Measurements from ENCODE around the gene SH2D4B. TPM values are rescaled to one million over a fixed set of nuclear protein-coding genes. Genes with fewer than 3 reads are reported as not detected.

SH2D4B gene
- total RNA-seq, 1 donor from 2014 or later, result not detected

GRCh38 chr10:80581469-80581835, 43.8 kb downstream of the SH2D4B start:
- no peaks in the 10 kb centered on the region for H3K27me3 ChIP-seq
- H3K4me3 ChIP-seq, result no peak overlapping the region
- TF ChIP-seq POLR2AphosphoS5 (IDR thresholded peaks at IDR 0.05; ENCODE audit: insufficient read depth in 1 of 2, low read depth in 1 of 2), result no peak
- TF ChIP-seq POLR2A (IDR thresholded peaks at IDR 0.05), result no peak
- no peak for TF ChIP-seq CTCF (IDR thresholded peaks at IDR 0.05)
- H3K4me1 ChIP-seq, result no peaks in the 10 kb centered on the region
- no peak overlapping the region for H3K27ac ChIP-seq
- DNase-seq (ENCODE audit: extremely low spot score in 2 of 2), result peak; percentile 31 to 72
- intact Hi-C loops (cut with DNase I), result no loop called here
- H3K9me3 ChIP-seq, result no peaks in the 10 kb centered on the region
- no peaks in the 10 kb centered on the region for H3K36me3 ChIP-seq

GRCh38 chr10:80582286-80582960, 44.7 kb downstream of the SH2D4B start:
- intact Hi-C loops (cut with DNase I), result no loop called here
- Histone ChIP-seq H3K4me3 (no peak overlapping the region), H3K27me3 (no peaks in the 10 kb centered on the region), H3K36me3 (no peaks in the 10 kb centered on the region), H3K4me1 (no peaks in the 10 kb centered on the region), H3K27ac (no peak overlapping the region), H3K9me3 (no peaks in the 10 kb centered on the region)
- peak in 1 of 2 donors; percentile 40 for DNase-seq (ENCODE audit: extremely low spot score in 2 of 2)
- no peak for TF ChIP-seq POLR2AphosphoS5 (IDR thresholded peaks at IDR 0.05; ENCODE audit: insufficient read depth in 1 of 2, low read depth in 1 of 2)
- no peak for TF ChIP-seq POLR2A (IDR thresholded peaks at IDR 0.05)
- no peak for TF ChIP-seq CTCF (IDR thresholded peaks at IDR 0.05)

- TF ChIP-seq POLR2AphosphoS5 (IDR thresholded peaks at IDR 0.05; ENCODE audit: insufficient read depth in 1 of 2, low read depth in 1 of 2) (no peak), POLR2A (IDR thresholded peaks at IDR 0.05) (no peak), CTCF (IDR thresholded peaks at IDR 0.05) (no peak)
- H3K27me3 ChIP-seq, result no peaks in the 10 kb centered on the region
- no peak overlapping the region for H3K4me3 ChIP-seq
- intact Hi-C loops (cut with DNase I), result no loop called here
- no peak overlapping the region for H3K27ac ChIP-seq
- no peaks in the 10 kb centered on the region for H3K4me1 ChIP-seq
- H3K9me3 ChIP-seq, result no peaks in the 10 kb centered on the region
- no peak for DNase-seq (ENCODE audit: extremely low spot score in 2 of 2)
- H3K36me3 ChIP-seq, result no peaks in the 10 kb centered on the region
These were observed 46.0 kb downstream of the SH2D4B start for GRCh38 chr10:80583685-80584084.

- intact Hi-C loops (cut with DNase I), result no loop called here
- no peaks in the 10 kb centered on the region for H3K36me3 ChIP-seq
- H3K4me1 ChIP-seq, result no peaks in the 10 kb centered on the region
- no peak overlapping the region for H3K27ac ChIP-seq
- peak in 1 of 2 donors; percentile 40 for DNase-seq (ENCODE audit: extremely low spot score in 2 of 2)
- H3K27me3 ChIP-seq, result no peaks in the 10 kb centered on the region
- no peak for TF ChIP-seq CTCF (IDR thresholded peaks at IDR 0.05)
- no peak overlapping the region for H3K4me3 ChIP-seq
- no peaks in the 10 kb centered on the region for H3K9me3 ChIP-seq
These were observed 48.1 kb downstream of the SH2D4B start for GRCh38 chr10:80585812-80586211.

GRCh38 chr10:80588546-80588945, 50.8 kb downstream of the SH2D4B start:
- no peak for DNase-seq (ENCODE audit: extremely low spot score in 2 of 2)
- Histone ChIP-seq H3K36me3 (no peaks in the 10 kb centered on the region), H3K4me1 (no peaks in the 10 kb centered on the region), H3K27me3 (no peaks in the 10 kb centered on the region), H3K9me3 (no peaks in the 10 kb centered on the region), H3K4me3 (no peak overlapping the region), H3K27ac (no peak overlapping the region)
- TF ChIP-seq POLR2A (IDR thresholded peaks at IDR 0.05), result no peak
- no peak for TF ChIP-seq POLR2AphosphoS5 (IDR thresholded peaks at IDR 0.05; ENCODE audit: insufficient read depth in 1 of 2, low read depth in 1 of 2)
- no peak for TF ChIP-seq CTCF (IDR thresholded peaks at IDR 0.05)
- intact Hi-C loops (cut with DNase I), result no loop called here
